ENCODE data around the gene DCDC1.
"Not testable (repeated sequence)": the region's sequence is repeated elsewhere in the genome, so short reads cannot be mapped to it uniquely, and the experiment has no call there.

Gene DCDC1

DNA sequence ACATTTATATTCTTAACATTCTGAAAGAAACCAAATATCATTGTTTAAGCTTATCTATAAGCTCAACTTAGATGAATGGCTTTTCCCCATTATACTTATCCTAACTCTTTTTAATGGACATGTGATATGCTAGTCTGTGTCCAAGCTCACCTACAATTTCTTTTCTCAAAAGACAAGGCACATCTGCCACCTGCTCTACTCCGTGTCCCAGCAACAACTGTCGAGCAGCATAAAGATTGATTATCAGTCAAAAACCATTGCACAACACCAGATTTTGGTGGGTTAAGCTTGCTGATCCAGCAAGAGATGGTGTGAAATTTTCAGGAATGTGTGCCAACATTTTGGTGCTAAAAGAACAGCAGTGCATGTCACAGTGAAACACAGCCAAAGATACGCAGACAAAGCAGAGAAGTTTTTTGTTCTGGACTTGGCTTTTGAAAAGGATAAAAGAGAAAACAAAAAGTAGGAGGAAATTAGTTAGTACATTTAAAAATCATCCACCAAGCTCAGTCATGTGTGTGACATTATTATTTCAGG lies 65.8 kb downstream of the DCDC1 start:
- DNase-seq (ENCODE audit: low spot score): no peak
- Histone ChIP-seq H3K4me3 (no peak overlapping the region), H3K27ac (no peak overlapping the region)
- TF ChIP-seq, protein P1, sequence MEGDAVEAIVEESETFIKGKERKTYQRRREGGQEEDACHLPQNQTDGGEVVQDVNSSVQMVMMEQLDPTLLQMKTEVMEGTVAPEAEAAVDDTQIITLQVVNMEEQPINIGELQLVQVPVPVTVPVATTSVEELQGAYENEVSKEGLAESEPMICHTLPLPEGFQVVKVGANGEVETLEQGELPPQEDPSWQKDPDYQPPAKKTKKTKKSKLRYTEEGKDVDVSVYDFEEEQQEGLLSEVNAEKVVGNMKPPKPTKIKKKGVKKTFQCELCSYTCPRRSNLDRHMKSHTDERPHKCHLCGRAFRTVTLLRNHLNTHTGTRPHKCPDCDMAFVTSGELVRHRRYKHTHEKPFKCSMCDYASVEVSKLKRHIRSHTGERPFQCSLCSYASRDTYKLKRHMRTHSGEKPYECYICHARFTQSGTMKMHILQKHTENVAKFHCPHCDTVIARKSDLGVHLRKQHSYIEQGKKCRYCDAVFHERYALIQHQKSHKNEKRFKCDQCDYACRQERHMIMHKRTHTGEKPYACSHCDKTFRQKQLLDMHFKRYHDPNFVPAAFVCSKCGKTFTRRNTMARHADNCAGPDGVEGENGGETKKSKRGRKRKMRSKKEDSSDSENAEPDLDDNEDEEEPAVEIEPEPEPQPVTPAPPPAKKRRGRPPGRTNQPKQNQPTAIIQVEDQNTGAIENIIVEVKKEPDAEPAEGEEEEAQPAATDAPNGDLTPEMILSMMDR (IDR thresholded peaks at IDR 0.05): no peak

DNA sequence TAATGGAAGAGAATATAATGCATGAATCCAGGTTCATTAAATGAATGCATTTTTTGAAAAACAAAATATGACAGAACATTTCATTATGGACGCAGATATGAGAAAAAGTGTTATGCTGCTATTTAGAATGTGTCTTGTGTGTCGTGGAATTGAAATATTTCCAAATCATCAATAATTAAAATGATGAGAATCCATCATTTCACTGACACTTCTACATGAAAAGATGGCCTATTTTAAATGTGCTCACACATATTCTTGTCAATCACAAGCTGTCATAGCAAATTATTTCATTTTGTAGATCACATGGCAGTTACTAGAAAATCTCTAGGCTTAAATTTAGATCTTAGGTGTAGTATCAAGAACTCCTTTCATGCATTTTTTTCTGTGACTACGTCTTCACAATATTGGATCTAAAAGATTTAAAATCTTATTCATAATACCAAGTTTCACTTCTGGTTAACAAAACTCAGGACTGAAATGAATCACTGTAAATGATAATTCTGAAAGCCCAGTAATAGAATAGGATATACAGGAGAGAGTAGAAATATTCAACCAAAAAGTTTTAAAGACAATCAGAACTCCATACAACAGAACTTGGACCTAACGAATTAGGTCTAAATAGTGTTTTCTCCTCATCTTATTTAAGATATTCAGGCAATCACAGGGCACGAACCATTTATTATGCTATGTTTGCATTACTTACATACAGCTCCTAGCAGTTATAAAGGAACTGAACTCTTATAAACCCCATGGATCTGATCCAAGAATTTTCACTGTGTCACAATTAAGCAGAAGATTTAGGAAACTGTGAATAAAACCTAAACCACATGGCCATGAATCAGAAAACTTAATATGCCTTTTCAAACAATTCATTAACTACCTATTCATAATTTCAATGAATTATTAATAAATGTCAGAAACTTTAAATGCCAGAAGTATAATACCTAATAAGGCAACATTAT lies 67.7 kb downstream of the DCDC1 start:
- DNase-seq (ENCODE audit: low spot score): no peak
- Histone ChIP-seq H3K27ac (no peak overlapping the region), H3K4me3 (no peak overlapping the region)
- TF ChIP-seq, protein P1 (IDR thresholded peaks at IDR 0.05): no peak

GRCh38 chr11:31295308-31295707 lies 74.2 kb downstream of the DCDC1 start:
- H3K4me3 ChIP-seq: no peak overlapping the region
- TF ChIP-seq, protein P1 (IDR thresholded peaks at IDR 0.05): no peak
- H3K27ac ChIP-seq: no peak overlapping the region
- DNase-seq (ENCODE audit: low spot score): no peak

DNA sequence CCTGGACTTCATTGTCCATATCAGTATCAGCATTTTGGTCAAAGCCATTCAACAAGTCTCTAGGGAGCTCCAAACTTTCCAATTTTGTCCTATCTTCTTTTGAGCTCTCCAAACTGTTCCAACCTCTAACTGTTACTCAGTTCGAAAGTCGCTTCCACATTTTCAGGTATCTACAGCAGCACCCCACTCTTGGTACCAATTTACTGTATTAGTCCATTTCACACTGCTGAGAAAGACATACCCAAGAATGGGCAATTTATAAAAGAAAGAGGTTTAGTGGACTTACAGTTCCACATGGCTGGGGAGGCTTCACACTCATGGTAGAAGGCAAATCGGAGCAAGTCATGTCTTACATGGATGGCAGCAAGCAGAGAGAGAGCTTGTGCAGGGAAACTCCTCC lies 96.0 kb downstream of the DCDC1 start:
- not testable (repeated sequence) for DNase-seq (ENCODE audit: low spot score)

DNA sequence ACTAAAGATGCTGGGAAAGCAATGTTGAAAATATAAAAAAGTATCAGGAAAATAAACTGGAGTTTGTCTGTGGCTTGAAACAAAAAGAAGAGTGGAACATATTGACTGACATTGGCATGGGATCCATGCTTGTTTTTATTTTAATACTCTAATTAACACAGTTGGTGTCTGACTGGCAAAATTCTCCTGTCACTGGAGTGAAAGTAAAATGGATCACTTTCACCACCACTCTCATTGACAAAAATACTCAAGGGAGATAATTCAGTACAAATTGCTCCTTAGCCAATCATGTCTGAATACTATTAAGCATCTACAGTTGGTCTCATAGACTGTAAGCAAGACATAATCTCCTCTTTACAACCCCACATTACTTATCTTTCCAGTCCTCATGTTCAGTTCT lies 101.8 kb downstream of the DCDC1 start:
- Histone ChIP-seq H3K4me3 (no peak overlapping the region), H3K27ac (no peak overlapping the region)
- no peak for DNase-seq (ENCODE audit: low spot score)
- TF ChIP-seq, protein P1 (IDR thresholded peaks at IDR 0.05): no peak

More for the DNA sequence above, 96.0 kb downstream of the DCDC1 start:
- not testable (repeated sequence) for H3K4me3 ChIP-seq, H3K27ac ChIP-seq

DNA sequence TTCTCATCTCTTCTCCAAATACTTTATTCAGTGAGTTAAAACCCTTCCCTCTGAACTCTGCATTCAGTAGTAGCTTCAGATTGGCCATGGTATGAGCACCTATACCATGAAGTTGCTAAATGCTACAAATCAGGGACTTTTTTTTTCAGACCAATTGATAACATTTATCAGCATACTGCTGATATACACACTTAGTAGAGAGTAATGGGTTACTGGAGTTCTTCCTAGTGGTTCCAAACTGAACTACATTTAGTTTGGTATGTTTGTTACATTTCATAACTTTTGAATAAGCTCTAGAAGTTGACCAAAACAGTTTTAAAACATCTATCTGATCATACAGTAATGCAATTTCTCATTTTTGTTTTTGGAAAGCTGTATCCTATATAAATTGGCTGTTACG lies 104.7 kb downstream of the DCDC1 start:
- Histone ChIP-seq H3K27ac (no peak overlapping the region), H3K4me3 (no peak overlapping the region)
- TF ChIP-seq, protein P1 (IDR thresholded peaks at IDR 0.05): no peak
- DNase-seq (ENCODE audit: low spot score): no peak

DNA sequence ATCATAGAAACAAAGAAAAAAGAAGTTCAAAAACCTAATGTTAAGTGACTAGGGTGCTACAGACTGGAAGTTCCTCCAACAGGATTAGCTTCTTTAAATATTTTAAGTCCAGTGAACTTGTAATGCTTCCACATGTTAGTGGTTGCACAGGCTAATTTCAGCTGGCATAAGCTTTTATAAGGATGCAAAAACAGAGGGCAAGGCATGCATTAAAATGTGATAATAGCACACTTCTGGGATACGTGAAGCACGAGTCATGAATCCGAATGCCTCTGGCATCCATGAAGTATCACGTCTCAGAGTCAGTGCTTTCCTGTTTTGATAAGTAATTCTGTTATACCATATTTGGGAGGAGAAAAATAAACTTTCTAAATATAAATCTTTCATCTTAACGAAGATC lies 106.8 kb downstream of the DCDC1 start:
- no peak overlapping the region for H3K4me3 ChIP-seq
- TF ChIP-seq, protein P1 (IDR thresholded peaks at IDR 0.05): no peak
- no peak for DNase-seq (ENCODE audit: low spot score)
- no peak overlapping the region for H3K27ac ChIP-seq

Data from coronary artery (tissue), 2 donors.